ENCODE measurements around the gene EGFR. TPM values are rescaled to one million over a fixed set of nuclear protein-coding genes. Genes with fewer than 3 reads are reported as not detected.
"Not testable (repeated sequence)": the region's sequence is repeated elsewhere in the genome, so short reads cannot be mapped to it uniquely, and the experiment has no call there.

Gene EGFR
- total and polyA plus RNA-seq, 5 experiments from 2014 or later, result not detected

- Mint-ChIP-seq H3K27me3 (peaks cover 0 to 44% (median 8%) of the 10 kb centered on the region in 5 donors), H3K4me1 (peaks cover 0 to 5% (median 0%) of the 10 kb centered on the region in 4 donors), H3K9me3 (no peaks in the 10 kb centered on the region), H3K4me3 (no peak overlapping the region), H3K27ac (no peak overlapping the region), H3K36me3 (no peaks in the 10 kb centered on the region)
- DNase-seq (no peak), ATAC-seq (no peak)
- POLR2A ChIA-PET, result no interaction called here
Measured at GRCh38 chr7:55154096-55154495, 135.3 kb downstream of the EGFR start.

GRCh38 chr7:55155351-55156117 is 136.7 kb downstream of the EGFR start:
- POLR2A ChIA-PET, result no interaction called here
- Mint-ChIP-seq H3K36me3 (no peaks in the 10 kb centered on the region), H3K27ac (peak overlapping the region in 1 of 10 donors; percentile 65), H3K4me1 (peaks cover 0 to 5% (median 0%) of the 10 kb centered on the region in 4 donors), H3K4me3 (no peak overlapping the region), H3K27me3 (peaks cover 0 to 42% (median 9%) of the 10 kb centered on the region in 5 donors), H3K9me3 (no peaks in the 10 kb centered on the region)
- ATAC-seq (no peak), DNase-seq (no peak)

- no peak overlapping the region for H3K27ac Mint-ChIP-seq
- H3K27me3 Mint-ChIP-seq, result peaks cover 0 to 47% (median 11%) of the 10 kb centered on the region in 5 donors
- no peak overlapping the region for H3K4me3 Mint-ChIP-seq
- no peaks in the 10 kb centered on the region for H3K9me3 Mint-ChIP-seq
- no peaks in the 10 kb centered on the region for H3K36me3 Mint-ChIP-seq
- H3K4me1 Mint-ChIP-seq, result peaks cover 0 to 5% (median 0%) of the 10 kb centered on the region in 4 donors
- DNase-seq (no peak), ATAC-seq (no peak)
- POLR2A ChIA-PET, result no interaction called here
Measured at GRCh38 chr7:55156919-55157763, 138.3 kb downstream of the EGFR start.

DNA sequence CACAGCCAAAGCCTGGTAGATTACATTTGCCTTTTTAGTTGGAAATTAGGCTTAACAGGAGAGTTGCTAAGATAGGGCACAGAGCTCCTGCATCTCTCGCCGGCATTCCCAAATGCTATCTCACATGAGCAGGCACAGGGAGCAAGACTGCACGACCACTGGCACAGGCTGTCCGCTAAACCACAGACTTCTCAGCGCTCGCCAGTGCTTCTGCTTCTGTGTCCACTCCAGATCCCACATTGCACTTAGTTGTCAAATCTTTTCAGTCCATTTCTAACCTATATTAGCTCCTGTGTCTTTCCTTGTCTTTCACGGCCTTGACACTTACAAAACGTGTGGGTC is 138.9 kb downstream of the EGFR start:
- H3K27me3 Mint-ChIP-seq, result peaks cover 0 to 50% (median 11%) of the 10 kb centered on the region in 5 donors
- DNase-seq (no peak), ATAC-seq (no peak)
- H3K9me3 Mint-ChIP-seq, result no peaks in the 10 kb centered on the region
- H3K4me3 Mint-ChIP-seq, result no peak overlapping the region
- peaks cover 0 to 5% (median 0%) of the 10 kb centered on the region in 4 donors for H3K4me1 Mint-ChIP-seq
- POLR2A ChIA-PET, result no interaction called here
- H3K27ac Mint-ChIP-seq, result no peak overlapping the region
- no peaks in the 10 kb centered on the region for H3K36me3 Mint-ChIP-seq

DNA sequence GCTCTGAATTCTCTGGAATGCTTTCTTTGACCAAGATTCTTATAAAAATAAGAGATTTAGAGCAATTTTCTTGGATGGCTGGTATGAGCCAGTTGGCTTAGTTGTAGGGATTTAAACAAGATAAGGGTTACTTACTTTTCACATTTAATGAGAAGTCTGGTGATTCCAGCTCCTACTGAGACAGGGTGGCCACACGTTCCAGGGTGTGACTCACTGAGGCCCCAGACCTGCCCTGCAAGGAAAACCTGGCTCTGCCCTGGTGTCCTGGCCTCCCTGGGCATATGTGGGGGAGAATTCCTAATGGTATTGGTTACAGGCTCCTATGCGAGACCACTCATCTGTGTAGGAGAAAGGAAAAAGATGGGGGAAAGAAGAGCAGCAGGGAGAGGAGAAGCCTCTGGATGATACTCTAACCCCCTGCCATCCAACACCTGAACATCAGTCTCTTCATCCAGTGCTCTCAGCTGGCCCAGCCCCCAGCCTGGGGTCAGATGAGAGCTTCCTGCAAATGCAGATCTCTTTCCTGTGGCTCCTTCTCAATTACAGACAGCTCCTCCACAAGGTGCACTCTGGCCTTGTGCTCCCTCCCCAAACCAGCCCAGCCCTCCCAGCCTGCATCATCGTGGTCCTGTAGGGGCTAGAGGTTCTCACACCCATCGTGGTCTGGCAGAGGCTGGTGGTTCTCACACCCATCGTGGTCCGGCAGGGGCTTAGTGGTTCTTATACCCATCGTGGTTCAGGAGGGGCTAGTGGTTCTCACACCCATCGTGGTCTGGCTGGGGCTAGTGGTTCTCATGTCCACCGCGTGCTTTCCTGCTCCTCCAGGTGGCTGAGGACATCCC is 139.9 kb downstream of the EGFR start:
- DNase-seq, result no peak
- H3K27me3 Mint-ChIP-seq, result peaks cover 0 to 50% (median 10%) of the 10 kb centered on the region in 5 donors
- peaks cover 0 to 5% (median 0%) of the 10 kb centered on the region in 4 donors for H3K4me1 Mint-ChIP-seq
- H3K4me3 Mint-ChIP-seq, result no peak overlapping the region
- no peak overlapping the region for H3K27ac Mint-ChIP-seq
- no peaks in the 10 kb centered on the region for H3K9me3 Mint-ChIP-seq
- ATAC-seq, result no peak
- POLR2A ChIA-PET, result no interaction called here
- H3K36me3 Mint-ChIP-seq, result no peaks in the 10 kb centered on the region

DNA sequence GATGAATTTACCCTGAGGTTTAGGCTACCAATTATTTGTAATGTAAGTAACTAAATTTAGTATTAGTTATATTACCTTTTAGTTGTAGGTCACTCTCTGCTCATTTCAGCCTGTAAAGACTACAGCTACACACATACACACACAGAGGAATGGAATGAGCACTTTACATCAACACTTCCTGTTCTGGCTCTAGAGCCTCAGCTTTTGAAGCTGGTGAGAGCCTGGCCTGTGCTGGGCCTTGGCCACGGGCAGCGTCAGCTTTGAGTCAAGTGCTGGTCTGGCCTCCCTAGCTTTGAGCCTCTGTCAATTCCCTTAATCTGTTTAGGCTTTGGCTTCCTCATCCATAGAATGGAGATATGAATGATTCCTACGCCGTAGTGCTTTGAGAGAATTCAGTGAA is 141.7 kb downstream of the EGFR start:
- H3K27me3 Mint-ChIP-seq, result peaks cover 0 to 50% (median 7%) of the 10 kb centered on the region in 5 donors
- no peak overlapping the region for H3K4me3 Mint-ChIP-seq
- no peak overlapping the region for H3K27ac Mint-ChIP-seq
- peaks cover 0 to 5% (median 0%) of the 10 kb centered on the region in 4 donors for H3K4me1 Mint-ChIP-seq
- POLR2A ChIA-PET, result no interaction called here
- no peaks in the 10 kb centered on the region for H3K36me3 Mint-ChIP-seq
- no peaks in the 10 kb centered on the region for H3K9me3 Mint-ChIP-seq
- ATAC-seq (no peak), DNase-seq (no peak)

- H3K27me3 Mint-ChIP-seq, result peaks cover 0 to 43% (median 7%) of the 10 kb centered on the region in 5 donors
- H3K9me3 Mint-ChIP-seq, result peaks cover 0 to 3% (median 0%) of the 10 kb centered on the region in 9 donors
- POLR2A ChIA-PET, result no interaction called here
- H3K4me3 Mint-ChIP-seq, result no peak overlapping the region
- H3K36me3 Mint-ChIP-seq, result no peaks in the 10 kb centered on the region
- no peak overlapping the region for H3K27ac Mint-ChIP-seq
- ATAC-seq (no peak), DNase-seq (no peak)
- peaks cover 0 to 5% (median 0%) of the 10 kb centered on the region in 4 donors for H3K4me1 Mint-ChIP-seq
Measured at GRCh38 chr7:55161154-55161687, 142.4 kb downstream of the EGFR start.

DNA sequence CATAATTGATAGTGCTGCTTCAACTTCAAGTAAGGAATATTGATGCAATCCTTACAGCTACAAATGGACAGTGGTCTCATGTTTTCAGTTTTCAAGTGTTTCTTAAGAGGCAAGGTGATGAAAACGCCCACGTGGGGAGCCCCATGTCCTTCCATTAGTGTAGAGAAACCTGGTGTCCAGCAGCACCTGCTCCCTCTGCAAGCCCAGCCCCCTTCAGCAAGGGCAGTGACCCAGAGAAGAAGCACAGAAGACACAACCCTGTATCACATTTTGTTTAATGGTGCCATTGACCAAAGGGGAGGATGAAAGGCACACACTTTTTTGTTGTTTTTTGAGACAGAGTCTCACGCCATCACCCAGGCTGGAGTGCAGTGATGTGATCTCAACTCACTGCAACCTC is 143.7 kb downstream of the EGFR start:
- Mint-ChIP-seq H3K4me1 (peaks cover 0 to under 1% (median 0%) of the 10 kb centered on the region in 4 donors), H3K4me3 (no peak overlapping the region), H3K36me3 (no peaks in the 10 kb centered on the region), H3K9me3 (peaks cover 0 to 15% (median 0%) of the 10 kb centered on the region in 9 donors), H3K27ac (no peak overlapping the region), H3K27me3 (peaks cover 0 to 32% (median 4%) of the 10 kb centered on the region in 5 donors)
- no peak for ATAC-seq
- no peak for DNase-seq
- POLR2A ChIA-PET, result no interaction called here

GRCh38 chr7:55163733-55164132 is 144.9 kb downstream of the EGFR start:
- DNase-seq, result no peak
- H3K4me1 Mint-ChIP-seq, result no peaks in the 10 kb centered on the region
- no peak overlapping the region for H3K4me3 Mint-ChIP-seq
- POLR2A ChIA-PET, result no interaction called here
- no peak for ATAC-seq
- no peaks in the 10 kb centered on the region for H3K36me3 Mint-ChIP-seq
- H3K27me3 Mint-ChIP-seq, result peaks cover 0 to 19% (median 3%) of the 10 kb centered on the region in 5 donors
- peaks cover 0 to 16% (median 0%) of the 10 kb centered on the region in 9 donors for H3K9me3 Mint-ChIP-seq
- H3K27ac Mint-ChIP-seq, result no peak overlapping the region

DNA sequence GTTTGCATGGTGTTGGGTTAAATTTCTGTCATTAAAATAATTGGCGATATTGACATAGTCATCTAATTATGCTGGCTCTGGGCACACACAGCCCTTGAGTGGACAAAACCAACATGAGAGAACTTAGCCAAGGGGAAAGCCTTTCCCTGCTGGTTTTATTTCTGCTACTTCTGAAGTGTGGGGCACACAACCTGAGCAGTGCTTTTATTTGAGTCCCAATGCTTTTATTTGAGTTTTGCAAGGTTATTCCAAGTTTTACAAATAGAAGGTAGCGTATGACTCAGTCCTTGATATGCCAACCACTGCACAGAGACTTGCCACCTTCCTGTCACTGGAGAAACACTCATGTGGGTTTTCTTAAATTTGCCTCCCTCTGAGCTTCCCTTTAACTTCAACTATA is 145.7 kb downstream of the EGFR start:
- Mint-ChIP-seq H3K4me1 (no peaks in the 10 kb centered on the region), H3K27ac (no peak overlapping the region), H3K9me3 (peaks cover 0 to 16% (median 0%) of the 10 kb centered on the region in 9 donors), H3K27me3 (peaks cover 0 to 18% (median 2%) of the 10 kb centered on the region in 5 donors), H3K4me3 (no peak overlapping the region), H3K36me3 (no peaks in the 10 kb centered on the region)
- POLR2A ChIA-PET, result no interaction called here
- no peak for ATAC-seq
- DNase-seq, result no peak

DNA sequence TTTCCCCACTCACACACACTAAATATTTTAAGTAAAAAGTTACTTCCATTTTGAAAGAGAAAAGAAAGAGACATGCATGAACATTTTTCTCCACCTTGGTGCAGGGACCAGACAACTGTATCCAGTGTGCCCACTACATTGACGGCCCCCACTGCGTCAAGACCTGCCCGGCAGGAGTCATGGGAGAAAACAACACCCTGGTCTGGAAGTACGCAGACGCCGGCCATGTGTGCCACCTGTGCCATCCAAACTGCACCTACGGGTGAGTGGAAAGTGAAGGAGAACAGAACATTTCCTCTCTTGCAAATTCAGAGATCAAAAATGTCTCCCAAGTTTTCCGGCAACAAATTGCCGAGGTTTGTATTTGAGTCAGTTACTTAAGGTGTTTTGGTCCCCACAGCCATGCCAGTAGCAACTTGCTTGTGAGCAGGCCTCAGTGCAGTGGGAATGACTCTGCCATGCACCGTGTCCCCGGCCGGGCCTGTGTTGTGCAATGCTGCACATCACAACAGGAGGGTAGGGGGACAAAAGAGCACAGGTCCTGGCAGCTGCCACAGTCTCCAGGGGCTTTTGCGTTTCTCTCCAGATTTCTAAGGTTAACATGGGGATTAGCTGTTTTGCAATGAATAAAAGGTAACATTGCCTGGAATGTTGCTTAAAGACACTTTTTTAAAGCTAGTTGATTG is 146.5 kb downstream of the EGFR start:
- no peaks in the 10 kb centered on the region for H3K4me1 Mint-ChIP-seq
- H3K27ac Mint-ChIP-seq, result no peak overlapping the region
- ATAC-seq (no peak), DNase-seq (no peak)
- no peaks in the 10 kb centered on the region for H3K36me3 Mint-ChIP-seq
- POLR2A ChIA-PET, result no interaction called here
- H3K4me3 Mint-ChIP-seq, result no peak overlapping the region
- H3K27me3 Mint-ChIP-seq, result peaks cover 1 to 18% (median 2%) of the 10 kb centered on the region in 5 donors
- H3K9me3 Mint-ChIP-seq, result peaks cover 0 to 16% (median 0%) of the 10 kb centered on the region in 9 donors

GRCh38 chr7:55167296-55167695 is 148.5 kb downstream of the EGFR start:
- Mint-ChIP-seq H3K27ac (peak overlapping the region in 1 of 10 donors; percentile 54), H3K9me3 (peaks cover 0 to 16% (median 0%) of the 10 kb centered on the region in 9 donors), H3K4me3 (peak overlapping the region in 1 of 10 donors; percentile 43), H3K27me3 (peaks cover 0 to 18% (median 2%) of the 10 kb centered on the region in 5 donors)
- H3K36me3 Mint-ChIP-seq, H3K4me1 Mint-ChIP-seq, ATAC-seq, DNase-seq, POLR2A ChIA-PET: not testable (repeated sequence)

All from naive thymus-derived CD8-positive, alpha-beta T cell (primary cell).